GM18519 (cell line): ENCODE results near the gene FYN.
"Not testable (repeated sequence)": the region's sequence is repeated elsewhere in the genome, so short reads cannot be mapped to it uniquely, and the experiment has no call there.

ENCODE experiments used
- ATAC-seq: cut with Tn5 transposase; IDR thresholded peaks from one replicate; pipeline ENCODE4 v1.9.1; 2021; ENCODE audit warnings: mild to moderate bottlenecking, moderate library complexity; ENCODE audit not compliant: unreplicated experiment, low FRiP score

Gene FYN

DNA sequence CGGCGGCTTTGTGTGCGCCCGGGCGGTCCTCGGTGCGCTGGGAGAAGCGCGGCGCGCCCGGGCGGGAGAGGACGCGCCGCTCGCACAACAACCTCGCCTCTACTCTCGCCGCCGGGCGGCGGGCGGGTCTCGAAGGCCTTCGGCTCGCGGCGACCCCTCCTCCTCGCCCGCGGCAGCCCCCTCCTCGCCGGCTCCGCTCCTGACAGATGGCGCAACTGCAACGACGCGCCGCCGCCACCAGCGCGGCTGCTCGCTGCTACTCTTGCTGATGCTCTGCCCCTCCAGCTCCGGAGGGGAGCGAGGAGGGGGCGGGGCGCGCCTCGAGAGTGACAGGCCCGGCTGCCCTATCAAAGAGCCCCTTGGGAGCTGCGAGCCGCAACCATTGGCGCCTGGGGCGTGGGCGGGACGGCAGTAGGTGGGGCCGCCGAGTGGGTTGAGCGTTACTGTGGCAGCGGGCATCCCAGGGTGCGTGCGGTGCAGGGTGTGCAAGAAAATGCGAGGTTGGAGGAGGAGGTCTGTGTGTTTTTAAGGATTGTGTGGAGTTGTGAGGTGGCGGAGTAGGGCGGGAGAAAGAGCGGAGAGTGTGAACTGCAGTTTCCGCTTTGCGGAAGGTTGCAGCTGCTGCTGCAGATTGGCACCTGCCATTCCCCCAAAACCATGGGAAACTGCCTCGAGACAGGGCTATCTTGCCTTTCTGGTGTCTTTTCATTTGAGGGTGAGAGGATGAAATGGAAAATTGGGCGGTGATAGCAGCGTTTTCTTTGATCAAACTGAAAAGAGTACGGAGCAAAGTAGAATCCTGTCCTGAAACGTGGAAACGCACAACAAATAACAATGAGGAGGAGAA lies at the start of gene FYN:
FYN (minus strand) TSS at position 275 of the 847 bp plus-strand sequence. CDS start 153,401 bp downstream, outside the sequence.
- ATAC-seq: peak; percentile 99

- ATAC-seq: no peak
These were observed 49.4 kb upstream of the FYN start for GRCh38 chr6:111922454-111923297.

DNA sequence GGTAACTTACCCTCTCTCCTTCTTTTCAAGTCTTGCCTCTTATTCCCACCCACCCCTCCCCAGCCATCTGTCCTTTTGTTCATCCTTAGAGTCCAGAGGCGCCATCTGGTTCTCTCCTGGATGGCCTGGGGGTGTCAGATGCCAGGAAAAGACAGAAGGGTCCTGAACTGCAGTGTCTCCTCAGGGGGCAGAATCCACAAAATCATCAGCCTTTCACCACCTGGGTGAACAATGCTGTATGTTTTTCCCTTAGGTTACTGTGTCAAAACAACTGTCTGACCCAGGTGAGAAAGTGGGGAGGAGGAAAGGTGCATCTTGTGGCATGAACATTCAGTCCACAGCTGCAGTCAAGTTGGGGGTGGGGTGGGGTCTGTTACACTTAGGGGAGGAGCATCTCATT lies 47.9 kb upstream of the FYN start:
- no peak for ATAC-seq

- ATAC-seq: no peak
These were observed 47.3 kb upstream of the FYN start for GRCh38 chr6:111920578-111920977.

- ATAC-seq: no peak
These were observed 45.6 kb upstream of the FYN start for GRCh38 chr6:111918825-111919224.

DNA sequence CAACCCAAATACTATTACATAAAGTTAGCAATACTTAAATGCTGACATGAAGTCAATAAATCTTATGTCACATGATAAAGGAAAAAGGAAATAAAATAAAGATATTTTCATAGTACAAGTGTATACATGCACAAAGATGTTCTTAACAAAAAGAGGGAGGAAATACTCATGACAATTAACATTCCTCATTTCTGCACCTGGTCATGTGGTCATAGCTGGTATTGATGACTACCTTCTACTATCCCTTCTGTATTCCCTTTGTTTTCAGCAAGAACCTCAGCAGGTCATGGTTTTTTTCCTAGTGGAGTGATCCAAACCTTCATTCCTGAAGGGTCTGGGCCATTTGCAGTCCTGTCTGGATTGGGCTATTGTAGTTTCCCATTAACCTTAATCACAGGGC lies 43.5 kb upstream of the FYN start:
- no peak for ATAC-seq

GRCh38 chr6:111914617-111915016 lies 41.4 kb upstream of the FYN start:
- ATAC-seq: no peak

DNA sequence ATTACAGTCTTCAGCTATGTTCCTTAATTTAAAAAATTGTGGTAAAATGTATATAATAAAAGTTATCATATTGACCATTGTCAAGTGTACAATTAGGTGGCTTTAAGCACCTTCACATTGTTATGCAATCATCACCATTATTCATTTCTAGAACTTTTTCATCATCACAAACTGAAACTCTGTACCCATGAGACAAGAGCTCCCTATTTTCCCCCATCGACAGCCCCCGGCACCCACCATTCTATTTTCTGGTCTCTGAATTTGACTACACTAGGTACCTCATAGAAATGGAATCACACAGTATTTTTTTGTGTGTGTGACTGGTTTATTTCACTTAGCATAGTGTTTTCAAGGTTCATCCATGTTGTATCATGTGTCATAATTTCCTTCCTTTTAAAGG lies 39.7 kb upstream of the FYN start:
- ATAC-seq: no peak

GRCh38 chr6:111911428-111911827 lies 38.2 kb upstream of the FYN start:
- no peak for ATAC-seq

DNA sequence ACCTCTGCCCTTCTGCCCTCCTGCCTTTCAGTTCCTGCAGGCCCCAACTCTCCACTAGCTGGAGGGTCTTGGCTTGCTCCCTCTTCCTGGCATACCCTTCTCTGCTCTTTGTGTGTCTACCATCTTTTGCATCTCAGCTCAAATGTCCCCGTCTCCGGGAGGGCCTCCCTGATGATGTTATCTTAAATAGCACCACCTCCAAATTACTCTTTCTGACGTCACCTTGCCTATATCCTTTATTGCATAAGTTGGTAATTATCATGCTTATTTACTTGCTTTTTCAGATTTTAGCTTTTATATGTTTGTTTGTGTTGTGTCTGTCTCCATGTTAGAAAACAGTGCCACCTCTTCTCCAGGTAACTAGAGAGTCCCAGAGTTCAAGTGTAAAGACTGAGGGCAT lies 36.0 kb upstream of the FYN start:
- ATAC-seq: no peak

GRCh38 chr6:111908365-111908764 lies 35.1 kb upstream of the FYN start:
- not testable (repeated sequence) for ATAC-seq

DNA sequence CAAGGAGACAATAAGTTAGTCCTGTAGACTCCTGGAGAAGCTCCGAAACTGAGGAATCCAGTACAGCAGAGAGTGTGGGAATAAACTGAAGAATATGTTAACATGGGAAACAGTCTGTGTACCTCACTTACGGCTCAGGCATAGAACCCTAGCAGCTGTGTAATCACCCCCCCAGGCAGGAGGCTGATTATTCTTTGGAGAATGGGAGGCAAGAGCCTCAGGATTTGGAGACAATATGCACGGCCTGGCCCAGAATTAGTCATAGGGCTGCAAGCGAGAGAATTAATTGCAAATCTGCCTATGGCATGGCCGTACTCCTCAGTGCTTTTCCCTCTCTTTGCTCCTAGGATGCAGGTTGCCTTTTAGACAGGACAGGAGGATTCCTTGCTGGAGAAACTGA lies 27.5 kb upstream of the FYN start:
- no peak for ATAC-seq

DNA sequence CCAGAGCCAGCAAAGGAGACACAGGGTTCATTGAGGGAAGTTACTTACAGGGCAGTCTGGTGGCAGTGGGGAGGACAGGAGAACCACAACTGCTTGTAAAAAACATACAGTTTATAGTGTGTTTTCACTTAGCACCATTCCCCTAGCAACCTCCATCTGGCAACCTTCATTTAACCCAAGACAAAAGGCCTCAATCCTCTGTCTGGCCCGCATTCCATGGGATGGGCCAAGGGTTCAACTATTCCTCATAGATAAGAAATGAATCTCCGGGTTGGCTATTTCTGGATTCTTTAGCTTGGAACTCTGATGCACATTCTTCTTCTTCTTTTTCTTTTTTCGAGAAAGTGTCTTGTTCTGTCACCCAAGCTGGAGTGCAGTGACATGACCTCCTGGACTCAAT lies 26.3 kb upstream of the FYN start:
- no peak for ATAC-seq

GRCh38 chr6:111898452-111898851 lies 25.2 kb upstream of the FYN start:
- no peak for ATAC-seq

DNA sequence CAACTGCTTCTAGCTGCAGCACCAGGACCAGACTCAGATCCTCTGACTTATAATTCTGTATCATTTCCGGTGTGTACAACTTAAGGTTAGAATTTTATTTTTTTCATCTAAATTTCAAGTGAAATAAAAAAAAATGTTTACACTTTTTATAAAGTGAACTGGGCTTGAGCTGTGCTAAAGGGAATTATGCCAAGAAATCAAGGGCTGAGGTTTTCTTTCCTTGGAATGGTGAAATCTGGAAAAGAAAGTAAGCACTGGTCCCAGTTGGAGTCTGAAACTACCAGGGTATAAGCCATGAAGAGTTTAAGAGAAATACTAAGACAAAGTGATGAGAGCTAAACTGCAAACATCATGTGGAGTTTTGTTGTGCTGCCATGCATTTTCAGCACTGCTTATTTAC lies 21.7 kb upstream of the FYN start:
- no peak for ATAC-seq

DNA sequence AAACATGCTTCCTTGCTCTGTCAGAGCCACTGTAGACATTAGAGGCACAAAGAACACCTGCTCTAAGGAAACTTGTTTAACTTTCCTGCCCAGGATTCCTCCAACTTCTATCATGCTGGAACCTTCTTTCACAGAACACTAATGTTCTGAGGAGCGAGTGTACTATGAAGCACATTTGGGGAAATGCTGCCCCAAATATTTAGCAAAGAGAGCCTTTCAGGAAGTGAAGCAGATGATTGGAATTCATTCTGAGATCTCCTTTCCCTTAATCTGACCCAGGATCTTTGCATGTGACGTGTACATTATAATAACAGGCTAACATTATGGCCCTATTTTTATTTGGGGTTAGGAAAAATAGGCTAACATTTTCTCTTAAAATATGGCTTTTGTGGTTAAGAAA lies 21.0 kb upstream of the FYN start:
- ATAC-seq: no peak

DNA sequence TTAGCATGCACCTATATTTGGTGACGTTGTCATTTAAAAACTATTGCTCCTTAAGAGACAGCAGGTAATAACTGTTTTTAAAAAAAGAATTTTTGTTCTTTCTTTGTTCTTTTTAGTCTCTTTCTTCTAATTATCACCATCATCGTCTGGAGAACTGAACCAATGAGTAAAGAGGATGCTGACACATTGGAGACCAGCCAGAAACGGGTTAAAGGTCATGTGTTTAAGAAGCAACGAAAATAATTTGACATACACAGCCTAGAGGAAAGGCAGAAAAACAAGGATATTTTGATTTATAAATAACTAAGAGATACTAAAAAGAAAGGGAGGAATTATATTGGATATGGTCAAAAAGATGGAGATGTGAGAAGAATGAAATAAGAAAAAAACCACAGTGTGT lies 19.2 kb upstream of the FYN start:
- no peak for ATAC-seq

DNA sequence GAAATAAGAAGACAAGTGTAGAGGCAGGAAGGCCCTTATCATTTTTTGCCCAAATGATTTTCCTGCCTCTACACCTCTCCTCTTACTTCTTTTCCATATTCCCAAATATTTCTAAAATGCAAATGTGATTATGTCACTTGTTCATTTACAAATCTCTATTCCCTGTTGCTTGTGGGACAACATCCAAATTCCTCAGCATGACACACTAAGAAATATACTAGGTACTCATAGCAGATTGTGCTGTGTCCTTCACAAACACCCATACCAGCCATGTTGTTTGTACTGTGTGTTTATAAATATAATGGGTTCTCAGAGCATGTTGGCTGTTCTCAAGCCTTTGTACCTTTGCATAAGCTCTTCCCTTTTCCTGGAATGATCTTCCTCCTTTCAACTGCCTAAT lies 17.7 kb upstream of the FYN start:
- ATAC-seq: no peak

DNA sequence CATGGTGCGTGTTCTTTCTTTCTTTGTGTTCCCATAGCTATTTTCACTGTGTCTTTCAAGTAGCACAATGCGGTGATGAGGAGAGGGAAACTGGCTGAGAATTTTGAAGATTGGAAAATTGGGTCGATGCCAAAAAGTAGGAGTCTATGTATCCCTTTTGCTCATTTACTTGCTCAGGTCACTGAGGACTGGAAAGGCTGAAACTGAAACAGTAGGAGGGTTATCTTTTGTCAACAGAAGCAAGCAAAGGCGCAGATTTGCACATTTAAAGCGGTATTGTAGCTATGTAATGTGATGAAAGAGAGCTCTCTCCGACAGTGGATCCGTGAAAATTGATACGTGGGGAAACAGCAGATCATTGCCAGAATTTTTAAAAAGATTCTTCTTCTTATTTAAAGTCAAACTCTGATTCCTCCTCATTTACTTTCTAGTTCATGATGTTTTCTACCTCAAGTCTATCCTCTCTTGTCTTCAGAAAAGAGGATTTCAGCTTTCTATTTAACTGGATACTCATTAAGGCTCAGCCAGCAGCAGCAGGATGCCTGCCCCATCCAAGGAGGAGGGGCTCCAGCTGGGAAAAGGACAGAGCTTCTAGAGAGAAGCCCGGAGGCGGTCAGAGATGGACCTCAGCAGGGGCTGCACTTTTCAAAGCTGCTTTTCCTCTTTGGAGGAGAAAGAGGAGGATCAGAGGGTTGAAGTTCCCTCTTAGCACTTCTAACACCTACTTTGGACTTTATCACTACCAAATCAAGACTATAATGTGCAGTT lies 15.9 kb upstream of the FYN start:
- ATAC-seq: no peak

DNA sequence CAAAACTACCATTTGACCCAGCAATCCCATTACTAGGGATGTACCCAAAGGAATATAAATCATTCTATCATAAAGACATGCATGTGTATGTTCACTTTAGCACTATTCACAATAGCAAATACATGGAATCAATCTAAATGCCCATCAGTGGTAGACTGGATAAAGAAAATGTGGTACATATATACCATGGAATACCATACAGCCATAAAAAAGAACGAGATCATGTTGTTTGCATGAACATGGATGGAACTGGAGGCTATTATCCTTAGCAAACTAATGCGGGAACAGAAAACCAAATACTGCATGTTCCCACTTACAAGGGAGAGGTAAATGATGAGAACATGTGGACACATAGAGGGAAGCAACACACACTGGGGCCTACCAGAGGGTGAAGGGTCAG lies 13.5 kb upstream of the FYN start:
- not testable (repeated sequence) for ATAC-seq
